Uterus (tissue), 2 donors: ENCODE results near the gene ASB2.

ENCODE experiments used
- CTCF ChIP-seq, 4 experiments: fragments of 200-600 bp in 2 of 4; fragments of 450-650 bp in 2 of 4; sonication (generic) in 2 of 4; IDR thresholded peaks; one replicate each; pipeline ENCODE4 v1.5.1; 2016 to 2019; ENCODE audit warnings: antibody characterized with exemption in 4 of 4, mild to moderate bottlenecking in 2 of 4, moderate library complexity in 1 of 4
- POLR2A ChIP-seq, 2 donors: fragments of 450-650 bp; IDR thresholded peaks; one replicate each; pipeline ENCODE4 v1.6.1; 2016; ENCODE audit warnings: antibody characterized with exemption in 2 of 2, mild to moderate bottlenecking in 1 of 2, moderate library complexity in 1 of 2

GRCh38 chr14:94020267-94020666, 43.9 kb upstream of the ASB2 start:
- TF ChIP-seq POLR2A (IDR thresholded peaks at IDR 0.05) (no peak), CTCF (IDR thresholded peaks at IDR 0.05) (no peak)
